CD8-positive, alpha-beta memory T cell (primary cell): ENCODE data around the gene ANKRD63. TPM values are rescaled to one million over a fixed set of nuclear protein-coding genes. Genes with fewer than 3 reads are reported as not detected.

Source experiments
- CTCF ChIA-PET: fragments of 350-600 bp; sonication (Branson Sonifier 250); formaldehyde crosslinking; loops from one replicate; lab custom pipeline; 2021; ENCODE audit warnings: antibody characterized with exemption; lab: Charles Lee
- POLR2A ChIA-PET: fragments of 350-600 bp; sonication (Branson Sonifier 250); formaldehyde crosslinking; loops from one replicate; lab custom pipeline; 2021; ENCODE audit warnings: antibody characterized with exemption; lab: Charles Lee
- DNase-seq, 5 donors: peaks; one replicate each; pipeline versions ENCODE4 v3.0.0 to v3.0.0-alpha.2; 2020 to 2022; ENCODE audit warnings: mixed read lengths in 1 of 5
- H3K27ac ChIP-seq: one replicate; pipeline ENCODE4 v1.7.0; 2013; ENCODE audit warnings: low read depth, mild to moderate bottlenecking, low read length, moderate library complexity
- H3K27me3 ChIP-seq: 2 replicates; pipeline ENCODE4 v1.7.0; 2013; ENCODE audit warnings: low read length, mild to moderate bottlenecking; ENCODE audit not compliant: insufficient read depth, poor library complexity, severe bottlenecking
- H3K36me3 ChIP-seq: 2 replicates; pipeline ENCODE4 v1.7.0; 2013; ENCODE audit warnings: mild to moderate bottlenecking, low read length, moderate library complexity; ENCODE audit not compliant: insufficient read depth
- H3K4me1 ChIP-seq: 2 replicates; pipeline ENCODE4 v1.7.0; 2013; ENCODE audit warnings: mild to moderate bottlenecking, low read length, moderate library complexity; ENCODE audit not compliant: insufficient read depth
- H3K4me3 ChIP-seq: 2 replicates; pipeline ENCODE4 v1.7.0; 2013; ENCODE audit warnings: mild to moderate bottlenecking, low read length
- H3K9me3 ChIP-seq: 2 replicates; pipeline ENCODE4 v1.7.0; 2013; ENCODE audit warnings: mild to moderate bottlenecking, low read length
- H3K27ac Mint-ChIP-seq, 8 donors: one replicate each; pipeline ENCODE4 v1.8.0; 2020 to 2021; ENCODE audit warnings: mixed read lengths in 8 of 8, mild to moderate bottlenecking in 6 of 8, inconsistent platforms in 3 of 8, moderate library complexity in 3 of 8
- H3K27me3 Mint-ChIP-seq, 2 donors: one replicate each; pipeline ENCODE4 v1.8.0; 2020 to 2021; ENCODE audit warnings: mixed read lengths in 2 of 2, mild to moderate bottlenecking in 1 of 2, moderate library complexity in 1 of 2
- H3K36me3 Mint-ChIP-seq, 3 donors: one replicate each; pipeline ENCODE4 v1.8.0; 2020 to 2021; ENCODE audit warnings: mixed read lengths in 3 of 3, inconsistent platforms in 1 of 3, mild to moderate bottlenecking in 1 of 3
- H3K4me1 Mint-ChIP-seq, 3 donors: one replicate each; pipeline ENCODE4 v1.8.0; 2020 to 2021; ENCODE audit warnings: mixed read lengths in 3 of 3, inconsistent platforms in 1 of 3, mild to moderate bottlenecking in 1 of 3
- H3K4me3 Mint-ChIP-seq, 7 donors: one replicate each; pipeline ENCODE4 v1.8.0; 2020 to 2021; ENCODE audit warnings: mixed read lengths in 7 of 7, mild to moderate bottlenecking in 6 of 7, moderate library complexity in 4 of 7, inconsistent platforms in 2 of 7
- H3K9me3 Mint-ChIP-seq, 5 donors: one replicate each; pipeline ENCODE4 v1.8.0; 2020 to 2022; ENCODE audit warnings: mixed read lengths in 5 of 5, mild to moderate bottlenecking in 3 of 5, moderate library complexity in 2 of 5, inconsistent platforms in 1 of 5
- polyA plus RNA-seq: library from polyadenylated mRNA; unstranded; fragments of 300-500 nt; fragmentation: Illumina TruSeq; gene quantifications from one replicate; pipeline ENCODE4 v1.2.3, GENCODE V29; 2021
- total RNA-seq, 2 experiments: library from RNA; stranded (reverse); gene quantifications; one replicate each; pipeline ENCODE4 v1.2.3, GENCODE V29; 2021

ANKRD63 gene, protein sequence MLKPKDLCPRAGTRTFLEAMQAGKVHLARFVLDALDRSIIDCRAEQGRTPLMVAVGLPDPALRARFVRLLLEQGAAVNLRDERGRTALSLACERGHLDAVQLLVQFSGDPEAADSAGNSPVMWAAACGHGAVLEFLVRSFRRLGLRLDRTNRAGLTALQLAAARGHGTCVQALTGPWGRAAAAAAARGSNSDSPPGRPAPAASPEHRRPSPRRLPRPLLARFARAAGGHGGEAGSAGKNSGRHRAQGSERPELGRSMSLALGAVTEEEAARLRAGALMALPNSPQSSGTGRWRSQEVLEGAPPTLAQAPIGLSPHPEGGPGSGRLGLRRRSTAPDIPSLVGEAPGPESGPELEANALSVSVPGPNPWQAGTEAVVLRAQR
- not detected for total RNA-seq
- not detected for polyA plus RNA-seq

DNA sequence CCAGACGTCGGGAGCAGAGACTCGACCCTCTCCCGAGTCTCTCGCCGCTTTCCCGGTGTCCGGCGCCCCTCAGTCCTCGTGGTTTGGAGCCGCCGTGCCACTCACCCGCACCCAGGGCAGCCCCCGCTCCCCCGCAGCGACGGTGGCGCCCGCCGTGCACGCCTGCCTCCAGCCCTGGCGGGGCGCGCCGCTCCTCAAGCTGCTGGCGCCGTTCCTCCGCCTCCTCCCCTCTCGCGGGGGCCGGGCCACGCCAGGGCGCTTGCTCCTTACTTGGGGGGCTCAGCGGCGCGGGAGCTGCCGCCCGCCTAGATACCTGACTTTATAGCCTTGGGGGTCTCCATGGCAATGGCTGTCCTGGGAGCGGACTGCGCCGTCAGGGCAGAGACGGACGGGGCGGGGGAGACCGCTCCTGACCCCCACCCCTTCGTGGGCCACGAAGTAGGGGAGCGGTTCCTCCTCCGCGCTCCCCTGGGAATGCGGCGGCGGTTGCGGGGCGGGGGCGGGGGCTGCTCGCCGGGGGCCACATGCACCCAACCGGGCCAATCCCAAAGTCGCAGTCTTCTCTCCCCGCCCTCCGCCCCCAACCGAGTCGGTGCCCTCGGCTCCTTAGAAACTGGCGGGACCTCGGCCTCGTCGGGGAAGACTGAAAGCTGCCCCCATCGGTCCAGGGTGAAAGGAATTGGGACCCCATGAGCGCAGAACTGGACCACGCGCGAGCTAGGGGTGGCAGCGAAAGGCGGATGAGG is at the start of gene ANKRD63:
Gene ANKRD63 (minus strand): TSS at position 196 of the 746 bp plus-strand sequence. CDS start 478 bp downstream, outside the sequence.
- H3K4me1 ChIP-seq: peaks cover 6% of the 10 kb centered on the region
- H3K36me3 ChIP-seq: no peaks in the 10 kb centered on the region
- peaks cover 3 to 9% (median 4%) of the 10 kb centered on the region in 3 donors for H3K4me1 Mint-ChIP-seq
- H3K4me3 Mint-ChIP-seq: peak within 1 kb of the TSS; percentile 55 to 85 (median 64)
- H3K9me3 Mint-ChIP-seq: no peaks in the 10 kb centered on the region
- CTCF ChIA-PET: interaction anchor here (0.8 to 3.7 kb wide), 12 partner anchors 9 to 87 kb away, joined by 3 to 31 read pairs (median 6); partner anchors contain the start of genes INAFM2 and PLCB2
- POLR2A ChIA-PET: interaction anchor here (1.0 to 1.8 kb wide), 3 partner anchors 25 to 45 kb away, joined by 3 to 8 read pairs (median 4); partner anchors contain the start of gene PLCB2
- H3K9me3 ChIP-seq: no peaks in the 10 kb centered on the region
- peaks cover 7 to 27% of the 10 kb centered on the region in 2 donors for H3K27me3 Mint-ChIP-seq
- peaks cover 22% of the 10 kb centered on the region for H3K27me3 ChIP-seq
- peaks cover 0 to 12% (median 0%) of the 10 kb centered on the region in 3 donors for H3K36me3 Mint-ChIP-seq
- H3K27ac Mint-ChIP-seq: no peak within 1 kb of the TSS
- peak within 1 kb of the TSS; percentile 64 for H3K4me3 ChIP-seq
- DNase-seq: peak in 3 of 5 donors; percentile 37 to 65 (median 43)
- no peak within 1 kb of the TSS for H3K27ac ChIP-seq

GRCh38 chr15:40332113-40332781 is 49.4 kb upstream of the ANKRD63 start:
- Mint-ChIP-seq H3K27ac (no peak overlapping the region), H3K27me3 (no peaks in the 10 kb centered on the region), H3K4me3 (no peak overlapping the region), H3K9me3 (peaks cover 0 to 1% (median 0%) of the 10 kb centered on the region in 5 donors), H3K4me1 (peaks cover 0 to 6% (median 5%) of the 10 kb centered on the region in 3 donors), H3K36me3 (no peaks in the 10 kb centered on the region)
- POLR2A ChIA-PET: interaction anchor here (0.9 kb wide), 1 partner anchor 10 kb away, joined by 3 read pairs; no protein-coding TSS in a partner anchor
- H3K4me3 ChIP-seq: no peak overlapping the region
- H3K27me3 ChIP-seq: no peaks in the 10 kb centered on the region
- H3K9me3 ChIP-seq: no peaks in the 10 kb centered on the region
- DNase-seq: no peak
- no peaks in the 10 kb centered on the region for H3K36me3 ChIP-seq
- peaks cover 15% of the 10 kb centered on the region for H3K4me1 ChIP-seq
- CTCF ChIA-PET: interaction anchor here (0.9 to 9.4 kb wide), 8 partner anchors 7 to 59 kb away, joined by 3 to 83 read pairs (median 4); partner anchors contain the start of genes CCDC9B, INAFM2 and PLCB2
- no peak overlapping the region for H3K27ac ChIP-seq

GRCh38 chr15:40331637-40332036 is 48.8 kb upstream of the ANKRD63 start:
- H3K4me1 ChIP-seq: peaks cover 15% of the 10 kb centered on the region
- peaks cover 0 to 7% (median 3%) of the 10 kb centered on the region in 3 donors for H3K4me1 Mint-ChIP-seq
- CTCF ChIA-PET: interaction anchor here (0.9 to 9.4 kb wide), 8 partner anchors 8 to 58 kb away, joined by 3 to 83 read pairs (median 4); partner anchors contain the start of genes CCDC9B, INAFM2 and PLCB2
- H3K36me3 Mint-ChIP-seq: no peaks in the 10 kb centered on the region
- H3K36me3 ChIP-seq: no peaks in the 10 kb centered on the region
- H3K4me3 Mint-ChIP-seq: no peak overlapping the region
- no peaks in the 10 kb centered on the region for H3K9me3 ChIP-seq
- no peak overlapping the region for H3K27ac ChIP-seq
- H3K27me3 Mint-ChIP-seq: no peaks in the 10 kb centered on the region
- H3K27ac Mint-ChIP-seq: no peak overlapping the region
- DNase-seq: no peak
- POLR2A ChIA-PET: interaction anchor here (0.9 kb wide), 1 partner anchor 9 kb away, joined by 3 read pairs; no protein-coding TSS in a partner anchor
- peaks cover 0 to 1% (median 0%) of the 10 kb centered on the region in 5 donors for H3K9me3 Mint-ChIP-seq
- H3K27me3 ChIP-seq: no peaks in the 10 kb centered on the region
- H3K4me3 ChIP-seq: no peak overlapping the region

GRCh38 chr15:40331026-40331425 is 48.2 kb upstream of the ANKRD63 start:
- Histone ChIP-seq H3K36me3 (no peaks in the 10 kb centered on the region), H3K27ac (peak overlapping the region; percentile 27), H3K4me3 (no peak overlapping the region), H3K9me3 (no peaks in the 10 kb centered on the region), H3K27me3 (no peaks in the 10 kb centered on the region), H3K4me1 (peaks cover 15% of the 10 kb centered on the region)
- no peak overlapping the region for H3K27ac Mint-ChIP-seq
- DNase-seq: no peak
- H3K27me3 Mint-ChIP-seq: no peaks in the 10 kb centered on the region
- H3K4me3 Mint-ChIP-seq: no peak overlapping the region
- H3K9me3 Mint-ChIP-seq: peaks cover 0 to 1% (median 0%) of the 10 kb centered on the region in 5 donors
- ChIA-PET POLR2A (no interaction called here), CTCF (interaction anchor here (1.8 to 9.4 kb wide), 4 partner anchors 8 to 52 kb away, joined by 4 to 83 read pairs (median 15); partner anchors contain the start of gene CCDC9B)
- no peaks in the 10 kb centered on the region for H3K36me3 Mint-ChIP-seq
- peaks cover 3 to 12% (median 3%) of the 10 kb centered on the region in 3 donors for H3K4me1 Mint-ChIP-seq

DNA sequence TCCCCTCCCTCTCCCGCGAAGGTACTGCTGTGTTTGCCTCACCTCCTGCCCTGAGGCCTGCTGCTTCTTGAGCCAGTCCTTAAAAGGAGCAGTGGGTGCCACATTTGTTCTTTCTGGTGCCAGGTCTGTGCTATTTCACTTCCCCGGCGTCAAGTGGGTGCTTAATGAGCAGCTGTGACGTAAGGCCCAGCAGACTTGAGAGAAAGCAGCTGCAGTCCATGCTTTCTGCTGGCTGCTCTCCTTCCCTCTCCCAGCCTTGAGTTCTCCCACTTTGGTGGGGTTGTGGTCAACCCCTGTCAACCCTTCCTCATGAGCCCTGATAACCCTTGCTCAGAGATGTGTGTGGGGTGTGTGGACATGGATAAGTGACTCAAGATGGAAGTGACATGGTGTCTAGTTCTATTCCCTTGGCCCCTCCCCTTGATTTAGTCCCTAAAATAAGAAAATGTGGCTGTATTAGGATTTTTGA is 47.5 kb upstream of the ANKRD63 start:
- Mint-ChIP-seq H3K9me3 (peaks cover 0 to 1% (median 0%) of the 10 kb centered on the region in 5 donors), H3K4me1 (peaks cover 6 to 16% (median 6%) of the 10 kb centered on the region in 3 donors), H3K27me3 (no peaks in the 10 kb centered on the region), H3K36me3 (no peaks in the 10 kb centered on the region), H3K27ac (no peak overlapping the region), H3K4me3 (no peak overlapping the region)
- Histone ChIP-seq H3K4me1 (peaks cover 17% of the 10 kb centered on the region), H3K27ac (peak overlapping the region; percentile 27), H3K9me3 (no peaks in the 10 kb centered on the region), H3K27me3 (no peaks in the 10 kb centered on the region), H3K4me3 (no peak overlapping the region), H3K36me3 (no peaks in the 10 kb centered on the region)
- no peak for DNase-seq
- CTCF ChIA-PET: interaction anchor here (1.0 to 9.4 kb wide), 3 partner anchors 9 to 56 kb away, joined by 3 to 83 read pairs (median 23); partner anchors contain the start of gene CCDC9B
- POLR2A ChIA-PET: no interaction called here

DNA sequence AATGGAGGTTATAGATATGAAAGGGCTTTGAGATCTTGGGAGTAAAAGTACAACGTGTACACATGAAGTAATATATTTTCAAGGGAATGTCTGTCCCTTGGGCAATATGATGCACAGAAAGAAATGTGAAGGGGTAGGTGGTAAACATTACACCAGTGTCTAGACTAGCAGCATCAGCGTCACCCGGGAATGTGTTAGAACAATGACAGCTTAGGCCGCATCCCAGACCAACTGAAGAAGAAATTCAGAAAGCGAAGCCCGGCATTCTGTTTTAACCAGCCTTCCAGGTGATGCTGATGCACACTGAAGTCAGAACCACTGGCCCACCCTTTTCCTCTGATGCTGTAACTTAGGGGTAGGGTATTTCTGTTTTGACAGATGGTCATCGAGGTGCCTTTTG is 46.9 kb upstream of the ANKRD63 start:
- Mint-ChIP-seq H3K36me3 (no peaks in the 10 kb centered on the region), H3K4me3 (no peak overlapping the region), H3K27ac (peak overlapping the region in 2 of 8 donors; percentile 33 to 59), H3K9me3 (peaks cover 0 to 1% (median 0%) of the 10 kb centered on the region in 5 donors), H3K4me1 (peaks cover 11 to 22% (median 12%) of the 10 kb centered on the region in 3 donors), H3K27me3 (no peaks in the 10 kb centered on the region)
- DNase-seq: no peak
- Histone ChIP-seq H3K4me1 (peaks cover 21% of the 10 kb centered on the region), H3K4me3 (no peak overlapping the region), H3K36me3 (no peaks in the 10 kb centered on the region), H3K27me3 (no peaks in the 10 kb centered on the region), H3K27ac (no peak overlapping the region), H3K9me3 (no peaks in the 10 kb centered on the region)
- ChIA-PET POLR2A (no interaction called here), CTCF (interaction anchor here (1.0 to 9.4 kb wide), 2 partner anchors 9 to 55 kb away, joined by 3 to 83 read pairs; partner anchors contain the start of gene CCDC9B)

GRCh38 chr15:40328751-40329150 is 45.9 kb upstream of the ANKRD63 start:
- POLR2A ChIA-PET: interaction anchor here (0.8 kb wide), 1 partner anchor 45 kb away, joined by 3 read pairs; the partner anchor contains the start of gene ANKRD63

More at GRCh38 chr15:40328751-40329150, 45.9 kb upstream of the ANKRD63 start:
- peaks cover 15% of the 10 kb centered on the region for H3K4me1 ChIP-seq
- no peak overlapping the region for H3K4me3 Mint-ChIP-seq
- no peak overlapping the region for H3K27ac ChIP-seq
- H3K4me1 Mint-ChIP-seq: peaks cover 10 to 21% (median 13%) of the 10 kb centered on the region in 3 donors
- DNase-seq: no peak
- no peaks in the 10 kb centered on the region for H3K36me3 Mint-ChIP-seq
- H3K27ac Mint-ChIP-seq: peak overlapping the region in 2 of 8 donors; percentile 64
- peaks cover 0 to 1% (median 0%) of the 10 kb centered on the region in 5 donors for H3K9me3 Mint-ChIP-seq
- CTCF ChIA-PET: interaction anchor here (1.3 to 9.4 kb wide), 5 partner anchors 9 to 54 kb away, joined by 4 to 83 read pairs (median 6); partner anchors contain the start of genes CCDC9B and PLCB2
- no peaks in the 10 kb centered on the region for H3K9me3 ChIP-seq
- H3K27me3 ChIP-seq: no peaks in the 10 kb centered on the region
- H3K36me3 ChIP-seq: no peaks in the 10 kb centered on the region
- no peak overlapping the region for H3K4me3 ChIP-seq
- no peaks in the 10 kb centered on the region for H3K27me3 Mint-ChIP-seq
